CD4-positive, alpha-beta T cell (primary cell): ENCODE results near the gene MYO9B. TPM values are rescaled to one million over a fixed set of nuclear protein-coding genes. Genes with fewer than 3 reads are reported as not detected.
"Not testable (repeated sequence)": the region's sequence is repeated elsewhere in the genome, so short reads cannot be mapped to it uniquely, and the experiment has no call there.

ENCODE experiments used
- ATAC-seq: fragments of 200-7000 bp; cut with Tn5 transposase; one replicate; pipeline ENCODE4 v1.10.0; 2022; ENCODE audit warnings: mild to moderate bottlenecking; ENCODE audit not compliant: poor library complexity
- CTCF ChIA-PET: fragments of 350-600 bp; sonication (Branson Sonifier 250); formaldehyde crosslinking; loops from one replicate; lab custom pipeline; 2021; ENCODE audit warnings: antibody characterized with exemption, inconsistent platforms; lab: Charles Lee
- POLR2A ChIA-PET: fragments of 350-600 bp; sonication (Branson Sonifier 250); formaldehyde crosslinking; loops from one replicate; lab custom pipeline; 2021; ENCODE audit warnings: antibody characterized with exemption, inconsistent platforms; lab: Charles Lee
- DNase-seq, 14 experiments: peaks; one replicate each; pipeline ENCODE4 v3.0.0-alpha.2; 2013 to 2020; ENCODE audit warnings: mixed read lengths in 2 of 14
- H3K27ac ChIP-seq, 2 donors: one replicate each; pipeline versions ENCODE4 v1.5.1 to v1.7.0; 2013; ENCODE audit warnings: low read length in 2 of 2, low read depth in 1 of 2, mild to moderate bottlenecking in 1 of 2
- H3K27me3 ChIP-seq, 2 experiments: 1 replicate in 1 of 2; 2 replicates in 1 of 2; pipeline versions ENCODE4 v1.6.1 to v1.7.0; 2013; ENCODE audit warnings: low read length in 2 of 2, control low read depth in 1 of 2, mild to moderate bottlenecking in 1 of 2, moderate library complexity in 1 of 2; ENCODE audit not compliant: insufficient read depth in 2 of 2, control insufficient read depth in 1 of 2
- H3K36me3 ChIP-seq: one replicate; pipeline ENCODE4 v1.6.1; 2013; ENCODE audit warnings: low read length, control low read depth; ENCODE audit not compliant: insufficient read depth
- H3K4me1 ChIP-seq: one replicate; pipeline ENCODE4 v1.6.1; 2013; ENCODE audit warnings: low read length, control low read depth; ENCODE audit not compliant: insufficient read depth
- H3K4me3 ChIP-seq: one replicate; pipeline ENCODE4 v1.5.1; 2013; ENCODE audit warnings: mild to moderate bottlenecking, low read length, moderate library complexity
- H3K9me3 ChIP-seq, 2 experiments: 1 replicate in 1 of 2; 2 replicates in 1 of 2; pipeline versions ENCODE4 v1.6.1 to v1.7.0; 2013; ENCODE audit warnings: low read length in 2 of 2, mild to moderate bottlenecking in 2 of 2, control low read depth in 1 of 2, moderate library complexity in 1 of 2; ENCODE audit not compliant: control insufficient read depth in 1 of 2, insufficient read depth in 1 of 2
- H3K27ac Mint-ChIP-seq: one replicate; pipeline ENCODE4 v1.8.0; 2020; ENCODE audit warnings: mixed read lengths
- H3K27me3 Mint-ChIP-seq: one replicate; pipeline ENCODE4 v1.8.0; 2021; ENCODE audit warnings: mixed read lengths
- H3K36me3 Mint-ChIP-seq: one replicate; pipeline ENCODE4 v1.8.0; 2021; ENCODE audit warnings: low read depth, mixed read lengths
- H3K4me1 Mint-ChIP-seq: one replicate; pipeline ENCODE4 v1.8.0; 2021; ENCODE audit warnings: low read depth, mixed read lengths
- H3K4me3 Mint-ChIP-seq: one replicate; pipeline ENCODE4 v1.8.0; 2020; ENCODE audit warnings: mild to moderate bottlenecking, mixed read lengths
- H3K9me3 Mint-ChIP-seq: one replicate; pipeline ENCODE4 v1.8.0; 2020; ENCODE audit warnings: mixed read lengths
- intact Hi-C, 2 experiments: fragments of 100-400 bp; cut with DNase I in 1 of 2; cut with micrococcal nuclease in 1 of 2; formaldehyde crosslinking; loops; one replicate each; pipeline versions ENCODE4 v1.15.1 to v1.9.0; 2023 to 2025; cut with DNase I, micrococcal nuclease
- total RNA-seq, 174 experiments: library from RNA in 2 of 174; stranded (reverse) in 2 of 174; gene quantifications; one replicate each; pipeline ENCODE4 v1.2.3 and lab custom pipeline; 2021 to 2026
- TF ChIP-seq, protein P1 (sequence below): fragments of 200-600 bp; IDR thresholded peaks from one replicate; pipeline ENCODE4 v1.8.0; 2022; ENCODE audit warnings: antibody characterized with exemption, mild to moderate bottlenecking

Gene MYO9B
- total RNA-seq, 2 experiments from 2014 or later: 176 to 184 TPM

DNA sequence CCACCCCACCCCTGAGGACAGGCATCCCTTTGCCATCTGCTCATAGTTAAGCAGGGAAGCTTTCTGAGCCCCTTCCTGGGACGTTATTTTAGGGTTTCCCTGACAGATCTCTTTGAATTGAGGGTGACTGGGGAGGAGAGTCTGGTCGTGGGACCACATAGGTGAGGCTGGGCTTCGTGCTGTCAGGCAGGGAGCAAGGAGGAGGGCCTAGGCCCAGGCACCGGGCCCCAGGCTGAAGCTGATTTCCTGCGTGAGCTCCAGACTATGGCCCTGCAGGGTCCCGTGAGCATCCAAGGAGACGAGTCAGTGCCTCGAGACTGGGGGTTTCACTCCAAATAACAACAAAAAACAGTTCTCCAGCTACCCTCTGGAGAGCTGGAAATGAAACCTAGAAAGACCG is 60.4 kb downstream of the MYO9B start:
- H3K9me3 ChIP-seq: no peaks in the 10 kb centered on the region
- H3K36me3 ChIP-seq: peaks cover 21% of the 10 kb centered on the region
- peaks cover 18% of the 10 kb centered on the region for H3K4me1 Mint-ChIP-seq
- TF ChIP-seq, protein P1, sequence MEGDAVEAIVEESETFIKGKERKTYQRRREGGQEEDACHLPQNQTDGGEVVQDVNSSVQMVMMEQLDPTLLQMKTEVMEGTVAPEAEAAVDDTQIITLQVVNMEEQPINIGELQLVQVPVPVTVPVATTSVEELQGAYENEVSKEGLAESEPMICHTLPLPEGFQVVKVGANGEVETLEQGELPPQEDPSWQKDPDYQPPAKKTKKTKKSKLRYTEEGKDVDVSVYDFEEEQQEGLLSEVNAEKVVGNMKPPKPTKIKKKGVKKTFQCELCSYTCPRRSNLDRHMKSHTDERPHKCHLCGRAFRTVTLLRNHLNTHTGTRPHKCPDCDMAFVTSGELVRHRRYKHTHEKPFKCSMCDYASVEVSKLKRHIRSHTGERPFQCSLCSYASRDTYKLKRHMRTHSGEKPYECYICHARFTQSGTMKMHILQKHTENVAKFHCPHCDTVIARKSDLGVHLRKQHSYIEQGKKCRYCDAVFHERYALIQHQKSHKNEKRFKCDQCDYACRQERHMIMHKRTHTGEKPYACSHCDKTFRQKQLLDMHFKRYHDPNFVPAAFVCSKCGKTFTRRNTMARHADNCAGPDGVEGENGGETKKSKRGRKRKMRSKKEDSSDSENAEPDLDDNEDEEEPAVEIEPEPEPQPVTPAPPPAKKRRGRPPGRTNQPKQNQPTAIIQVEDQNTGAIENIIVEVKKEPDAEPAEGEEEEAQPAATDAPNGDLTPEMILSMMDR: no peak
- H3K27me3 Mint-ChIP-seq: no peaks in the 10 kb centered on the region
- CTCF ChIA-PET: no interaction called here
- no peak overlapping the region for H3K27ac ChIP-seq
- no peak overlapping the region for H3K27ac Mint-ChIP-seq
- ATAC-seq (no peak), DNase-seq (no peak)
- POLR2A ChIA-PET: interaction anchor here (0.7 kb wide), 1 partner anchor 48 kb away, joined by 3 read pairs; no protein-coding TSS in a partner anchor
- H3K4me3 ChIP-seq: no peak overlapping the region
- no peak overlapping the region for H3K4me3 Mint-ChIP-seq
- peaks cover 14% of the 10 kb centered on the region for H3K4me1 ChIP-seq
- no peaks in the 10 kb centered on the region for H3K27me3 ChIP-seq
- no peaks in the 10 kb centered on the region for H3K9me3 Mint-ChIP-seq
- intact Hi-C loops: no loop called here
- H3K36me3 Mint-ChIP-seq: peaks cover 8% of the 10 kb centered on the region

GRCh38 chr19:17136617-17137016 is 61.0 kb downstream of the MYO9B start:
- Mint-ChIP-seq H3K27me3 (no peaks in the 10 kb centered on the region), H3K4me1 (peaks cover 23% of the 10 kb centered on the region), H3K36me3 (peaks cover 14% of the 10 kb centered on the region), H3K4me3 (no peak overlapping the region), H3K9me3 (no peaks in the 10 kb centered on the region), H3K27ac (no peak overlapping the region)
- H3K36me3 ChIP-seq: peaks cover 25% of the 10 kb centered on the region
- POLR2A ChIA-PET: no interaction called here
- intact Hi-C loops: no loop called here
- CTCF ChIA-PET: no interaction called here
- no peak for ATAC-seq
- DNase-seq: no peak
- peaks cover 14% of the 10 kb centered on the region for H3K4me1 ChIP-seq
- H3K27me3 ChIP-seq: no peaks in the 10 kb centered on the region
- H3K9me3 ChIP-seq: no peaks in the 10 kb centered on the region
- no peak overlapping the region for H3K27ac ChIP-seq
- no peak overlapping the region for H3K4me3 ChIP-seq
- TF ChIP-seq, protein P1: no peak

GRCh38 chr19:17137417-17137816 is 61.8 kb downstream of the MYO9B start:
- TF ChIP-seq, protein P1: no peak
- Histone ChIP-seq H3K36me3 (peaks cover 28% of the 10 kb centered on the region), H3K4me1 (peaks cover 14% of the 10 kb centered on the region), H3K4me3 (no peak overlapping the region), H3K27ac (no peak overlapping the region), H3K27me3 (no peaks in the 10 kb centered on the region), H3K9me3 (no peaks in the 10 kb centered on the region)
- no peak overlapping the region for H3K27ac Mint-ChIP-seq
- peaks cover 21% of the 10 kb centered on the region for H3K36me3 Mint-ChIP-seq
- ChIA-PET POLR2A (no interaction called here), CTCF (no interaction called here)
- peaks cover 23% of the 10 kb centered on the region for H3K4me1 Mint-ChIP-seq
- no peaks in the 10 kb centered on the region for H3K9me3 Mint-ChIP-seq
- intact Hi-C loops: no loop called here
- DNase-seq (no peak), ATAC-seq (no peak)
- H3K27me3 Mint-ChIP-seq: no peaks in the 10 kb centered on the region
- no peak overlapping the region for H3K4me3 Mint-ChIP-seq

- H3K27me3 ChIP-seq, H3K27ac Mint-ChIP-seq, ATAC-seq, H3K9me3 Mint-ChIP-seq, H3K4me3 Mint-ChIP-seq, H3K9me3 ChIP-seq, H3K4me3 ChIP-seq, H3K27ac ChIP-seq, POLR2A ChIA-PET, intact Hi-C loops, H3K27me3 Mint-ChIP-seq, CTCF ChIA-PET: not testable (repeated sequence)
- DNase-seq: peak in 3 of 14 experiments; percentile 11 to 66 (median 59)
- H3K4me1 ChIP-seq: peaks cover 14% of the 10 kb centered on the region
- peaks cover 28% of the 10 kb centered on the region for H3K36me3 ChIP-seq
- peaks cover 23% of the 10 kb centered on the region for H3K4me1 Mint-ChIP-seq
- H3K36me3 Mint-ChIP-seq: peaks cover 27% of the 10 kb centered on the region
Observed at GRCh38 chr19:17138052-17138846, 62.7 kb downstream of the MYO9B start.
